HG03280 (cell line): ENCODE results near the gene PLPP7.

ENCODE experiments used
- ATAC-seq: cut with Tn5 transposase; IDR thresholded peaks from one replicate; pipeline ENCODE4 v1.9.1; 2021; ENCODE audit warnings: mild to moderate bottlenecking, moderate library complexity; ENCODE audit not compliant: unreplicated experiment

PLPP7 gene

GRCh38 chr9:131280660-131281059 lies 8.9 kb upstream of the PLPP7 start:
- ATAC-seq, result no peak

- no peak for ATAC-seq
Measured at GRCh38 chr9:131281119-131281965, 8.2 kb upstream of the PLPP7 start.

GRCh38 chr9:131282175-131282574 lies 7.3 kb upstream of the PLPP7 start:
- no peak for ATAC-seq

- no peak for ATAC-seq
Measured at GRCh38 chr9:131282688-131283422, 6.7 kb upstream of the PLPP7 start.

DNA sequence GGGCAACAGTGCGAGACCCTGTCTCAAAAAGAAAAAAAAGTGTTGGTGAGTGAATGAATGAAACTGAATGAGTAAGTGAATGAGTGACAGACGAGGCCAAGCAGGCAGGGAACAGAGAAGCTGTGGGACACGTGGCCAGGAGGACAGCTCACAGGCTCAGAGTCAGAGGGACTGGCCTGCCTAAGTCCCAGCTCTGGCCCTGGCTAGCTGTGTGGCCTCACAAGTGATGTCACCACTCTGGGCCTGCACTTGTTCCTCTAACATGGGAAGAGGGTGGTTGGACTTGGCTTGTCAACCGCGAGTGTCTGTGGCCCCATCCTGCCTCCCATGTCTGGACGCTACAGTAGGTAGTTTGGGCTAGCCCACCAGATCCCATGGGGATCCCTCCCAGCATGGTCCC lies 4.7 kb upstream of the PLPP7 start:
- no peak for ATAC-seq

DNA sequence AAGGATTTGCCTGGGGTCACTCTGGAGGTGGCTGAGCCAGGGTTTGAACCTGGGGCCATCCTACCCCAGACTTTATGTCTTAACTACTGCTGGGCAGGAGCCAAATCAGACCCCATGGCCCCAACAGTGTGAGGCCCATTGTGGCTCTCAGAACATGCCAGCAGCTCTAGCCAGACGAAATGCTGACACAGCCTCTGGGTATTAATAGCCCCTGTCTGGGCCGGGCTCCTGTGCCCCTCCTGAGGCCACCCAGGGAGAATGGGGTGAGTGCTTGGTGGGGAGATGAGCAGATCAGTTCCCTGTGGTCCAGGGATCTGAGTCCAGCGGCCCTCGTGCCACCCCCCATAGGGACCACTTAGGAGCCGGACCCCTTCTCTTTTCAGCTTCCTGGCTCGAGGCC lies 2.2 kb upstream of the PLPP7 start:
- no peak for ATAC-seq

GRCh38 chr9:131288217-131288616 lies 1.3 kb upstream of the PLPP7 start:
- ATAC-seq, result no peak

DNA sequence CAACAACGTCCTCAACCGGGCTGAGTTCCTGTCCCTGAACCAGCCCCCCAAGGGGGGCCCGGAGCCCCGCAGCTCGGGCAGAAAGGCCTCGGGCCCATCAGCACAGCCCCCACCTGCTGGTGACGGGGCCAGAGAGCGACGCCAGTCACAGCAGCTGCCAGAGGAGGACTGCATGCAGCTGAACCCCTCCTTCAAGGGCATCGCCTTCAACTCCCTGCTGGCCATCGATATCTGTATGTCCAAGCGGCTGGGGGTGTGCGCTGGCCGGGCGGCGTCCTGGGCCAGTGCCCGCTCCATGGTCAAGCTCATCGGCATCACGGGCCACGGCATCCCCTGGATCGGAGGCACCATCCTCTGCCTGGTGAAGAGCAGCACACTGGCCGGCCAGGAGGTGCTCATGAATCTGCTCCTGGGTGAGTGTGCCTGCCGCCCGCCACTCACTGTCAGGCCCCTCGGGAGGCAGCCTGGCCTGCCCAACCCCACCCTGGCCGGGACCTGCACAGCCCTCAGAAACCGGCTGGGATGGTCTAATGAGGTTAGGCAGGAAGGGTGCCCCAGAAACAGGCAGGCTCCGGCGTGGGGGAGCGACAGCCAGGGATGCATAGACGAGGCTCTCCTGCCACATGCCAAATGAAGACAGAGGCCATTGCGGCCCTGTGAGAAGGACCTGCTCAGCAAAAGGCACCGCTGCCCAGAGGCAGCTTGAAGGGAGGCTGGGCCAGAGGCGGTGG lies 678 bp downstream of the PLPP7 start:
- no peak for ATAC-seq

DNA sequence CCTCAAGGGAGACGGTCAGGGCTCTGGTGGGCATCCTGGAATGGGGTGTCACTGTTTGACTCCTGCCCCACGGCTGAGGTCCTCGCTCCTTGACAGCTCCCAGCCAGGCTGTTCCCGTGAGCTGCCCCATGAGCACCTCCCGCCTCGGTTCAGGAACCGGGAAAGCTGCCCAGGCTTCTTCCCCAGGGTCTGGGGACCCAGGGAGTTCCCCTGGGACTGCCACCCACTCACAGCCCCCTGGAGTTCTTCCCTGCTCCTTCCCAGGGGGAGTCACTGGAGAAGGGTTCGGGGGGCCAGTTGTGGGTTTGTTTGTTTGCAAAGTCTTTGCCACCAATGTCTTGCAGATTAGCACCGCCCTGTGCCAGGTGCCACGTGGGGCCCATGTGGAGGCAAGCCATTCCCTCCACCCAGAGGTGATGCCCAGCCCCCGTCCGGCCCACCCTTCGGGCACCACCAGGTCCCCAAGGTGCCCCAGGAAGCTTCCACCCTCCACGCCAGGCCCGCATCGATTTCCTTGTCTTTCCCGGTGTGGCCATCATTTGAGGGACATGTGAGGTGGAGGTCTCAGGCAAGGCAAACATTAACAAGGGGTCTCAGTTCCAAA lies 1.3 kb downstream of the PLPP7 start:
- ATAC-seq, result no peak

GRCh38 chr9:131291795-131292315 lies 2.3 kb downstream of the PLPP7 start:
- ATAC-seq, result no peak

DNA sequence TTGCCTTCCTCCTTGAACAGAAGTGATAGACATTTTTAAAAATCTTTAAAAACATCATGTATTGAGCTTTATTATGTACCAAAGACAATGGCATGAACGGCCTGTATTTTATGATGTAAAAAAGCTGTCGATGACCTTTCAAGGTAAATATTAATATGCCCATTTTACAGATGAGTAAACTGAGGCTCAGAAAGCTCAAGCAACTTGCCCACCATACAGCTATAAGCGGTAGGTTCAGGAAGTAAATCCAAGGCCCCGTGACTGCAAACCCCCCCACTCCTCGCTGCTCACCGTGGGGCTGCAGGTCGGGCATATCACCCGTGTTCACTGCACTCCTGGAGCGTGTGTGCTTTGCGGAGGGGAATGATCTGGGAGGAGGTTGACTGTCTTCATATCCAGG lies 3.4 kb downstream of the PLPP7 start:
- no peak for ATAC-seq

- no peak for ATAC-seq
Measured at GRCh38 chr9:131296460-131296859, 6.9 kb downstream of the PLPP7 start.

GRCh38 chr9:131296906-131297500 lies 7.5 kb downstream of the PLPP7 start:
- ATAC-seq, result no peak

DNA sequence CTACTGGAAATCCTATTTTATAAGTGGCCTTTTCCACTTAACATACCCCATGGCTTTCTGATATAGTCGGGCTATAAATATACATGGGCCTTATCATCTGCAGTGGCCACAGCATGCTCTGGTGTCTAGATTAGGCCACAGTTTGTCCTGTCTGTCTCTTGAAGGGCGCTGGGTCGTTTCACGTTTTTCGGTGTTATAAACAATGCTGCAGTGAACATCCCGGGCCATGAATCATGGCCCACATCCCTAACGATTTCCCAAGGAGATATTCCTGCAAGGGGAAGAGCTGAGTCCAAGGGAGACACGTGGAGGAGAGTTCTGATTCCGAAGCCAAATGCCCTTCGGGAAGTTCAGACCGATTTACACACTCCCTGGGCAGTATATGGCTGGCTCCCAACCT lies 8.4 kb downstream of the PLPP7 start:
- ATAC-seq, result no peak

DNA sequence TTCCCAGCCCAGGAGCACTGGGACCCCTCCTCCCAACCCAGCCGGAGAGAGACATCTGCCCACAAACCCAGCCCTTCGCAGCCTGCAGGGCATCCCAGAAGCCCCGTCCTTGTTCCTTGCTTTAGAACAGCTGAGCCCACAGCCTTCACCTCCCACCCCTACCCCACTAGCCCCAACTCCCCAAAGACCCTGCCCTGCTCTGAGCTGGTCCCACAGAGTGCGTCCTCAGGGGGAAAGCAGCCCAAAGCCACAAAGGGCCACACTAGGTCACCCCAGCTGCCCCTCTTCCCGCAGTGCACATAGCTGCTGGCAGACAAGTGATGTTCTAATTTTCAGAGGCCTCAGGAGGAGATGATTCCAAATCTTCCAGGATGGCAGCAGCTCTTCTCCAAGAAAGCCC lies 8.8 kb downstream of the PLPP7 start:
- ATAC-seq, result no peak

- ATAC-seq, result no peak
Measured at GRCh38 chr9:131298816-131299215, 9.3 kb downstream of the PLPP7 start.

GRCh38 chr9:131299346-131299960 lies 9.9 kb downstream of the PLPP7 start:
- ATAC-seq, result no peak

- ATAC-seq, result no peak
Measured at GRCh38 chr9:131299961-131300347, 10.4 kb downstream of the PLPP7 start.

GRCh38 chr9:131300444-131300843 lies 10.9 kb downstream of the PLPP7 start:
- no peak for ATAC-seq
